ENCODE data around the gene ZMIZ1.

Gene ZMIZ1

GRCh38 chr10:79068562-79069324 lies at the start of gene ZMIZ1:
ZMIZ1 (plus strand) TSS chr10:79068966; CDS start chr10:79201633, 132,667 bp downstream.
- peak; percentile 33 for DNase-seq

DNA sequence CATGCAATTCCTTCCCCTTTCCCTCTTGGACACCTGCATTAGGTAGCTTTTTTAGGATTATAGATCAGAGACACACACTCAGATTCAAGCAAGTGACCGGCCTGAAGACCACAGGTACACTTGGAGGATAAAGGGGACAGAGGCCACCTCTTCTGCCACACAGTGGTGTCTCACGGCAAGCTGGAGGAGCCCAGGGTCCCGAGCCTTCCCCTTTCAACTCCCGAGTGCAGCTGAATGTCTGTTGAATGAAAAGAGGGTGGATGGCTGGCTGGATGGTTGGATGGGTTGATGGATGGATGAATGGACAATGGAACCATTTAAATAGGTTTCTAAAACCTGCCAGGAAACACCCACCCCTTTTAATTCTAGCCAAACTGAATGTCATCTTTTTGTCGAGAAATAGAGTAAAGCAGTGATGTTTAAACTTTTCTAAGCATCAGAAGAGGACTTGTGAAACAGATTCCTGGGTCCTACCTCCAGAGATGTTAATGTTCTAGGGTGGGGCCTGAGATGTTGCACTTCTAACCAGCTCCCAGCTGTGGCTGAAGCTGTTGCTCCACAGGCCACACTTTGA lies 49.2 kb upstream of the ZMIZ1 start:
- no peak for DNase-seq

DNA sequence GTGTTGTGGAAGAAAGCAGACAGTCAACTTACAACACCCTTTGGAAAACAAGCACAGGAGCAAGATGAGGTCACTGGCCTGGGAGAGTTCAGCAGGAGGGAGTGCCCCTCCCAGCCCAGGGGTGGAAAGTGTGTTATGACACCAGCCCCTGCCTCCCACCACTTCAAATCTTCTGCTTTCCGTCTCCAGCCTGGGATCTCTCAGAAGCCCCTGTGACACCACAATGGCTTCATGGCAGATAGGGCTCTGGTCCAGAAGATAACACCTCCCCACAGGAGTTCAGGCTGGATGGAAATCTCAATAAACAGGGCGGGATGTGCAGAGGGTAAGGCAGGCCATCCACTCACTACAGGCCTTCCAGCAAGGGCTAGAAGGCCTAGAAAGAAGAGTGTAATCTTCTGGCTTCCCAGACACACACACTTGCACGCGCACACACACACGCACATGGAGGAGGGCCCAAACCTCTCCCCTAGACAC lies 48.7 kb upstream of the ZMIZ1 start:
- no peak for DNase-seq

- DNase-seq, result no peak
These were observed 48.2 kb upstream of the ZMIZ1 start for GRCh38 chr10:79020605-79021004.

DNA sequence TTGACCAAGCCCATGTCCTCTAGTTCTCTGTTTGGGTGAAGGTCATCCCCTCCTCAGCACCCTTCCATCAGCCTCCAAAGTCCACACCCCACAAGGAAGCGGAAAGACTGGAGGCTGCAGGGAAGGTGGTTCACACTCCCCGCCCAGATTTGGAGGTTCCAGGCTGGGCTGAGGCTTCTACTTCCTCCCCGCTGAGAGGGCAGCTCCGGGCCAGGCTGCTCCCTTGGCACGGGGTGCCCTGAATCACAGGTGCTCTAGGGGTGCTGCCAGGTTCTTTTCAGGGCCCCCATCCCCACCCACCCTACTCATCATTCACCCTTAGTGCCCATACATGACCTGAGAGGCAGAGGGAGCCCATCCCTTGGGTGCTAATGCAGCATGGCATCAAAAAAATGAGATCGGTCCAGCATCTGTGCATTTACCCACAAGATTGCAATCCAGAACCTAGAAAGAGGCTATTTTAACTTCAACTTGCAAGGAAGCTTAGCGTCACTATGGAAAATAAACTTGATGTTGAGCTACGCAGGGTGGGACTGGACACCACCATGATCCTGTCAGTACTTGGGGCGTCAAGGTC lies 47.3 kb upstream of the ZMIZ1 start:
- DNase-seq, result no peak

GRCh38 chr10:79021948-79022499 lies 46.7 kb upstream of the ZMIZ1 start:
- DNase-seq, result no peak

DNA sequence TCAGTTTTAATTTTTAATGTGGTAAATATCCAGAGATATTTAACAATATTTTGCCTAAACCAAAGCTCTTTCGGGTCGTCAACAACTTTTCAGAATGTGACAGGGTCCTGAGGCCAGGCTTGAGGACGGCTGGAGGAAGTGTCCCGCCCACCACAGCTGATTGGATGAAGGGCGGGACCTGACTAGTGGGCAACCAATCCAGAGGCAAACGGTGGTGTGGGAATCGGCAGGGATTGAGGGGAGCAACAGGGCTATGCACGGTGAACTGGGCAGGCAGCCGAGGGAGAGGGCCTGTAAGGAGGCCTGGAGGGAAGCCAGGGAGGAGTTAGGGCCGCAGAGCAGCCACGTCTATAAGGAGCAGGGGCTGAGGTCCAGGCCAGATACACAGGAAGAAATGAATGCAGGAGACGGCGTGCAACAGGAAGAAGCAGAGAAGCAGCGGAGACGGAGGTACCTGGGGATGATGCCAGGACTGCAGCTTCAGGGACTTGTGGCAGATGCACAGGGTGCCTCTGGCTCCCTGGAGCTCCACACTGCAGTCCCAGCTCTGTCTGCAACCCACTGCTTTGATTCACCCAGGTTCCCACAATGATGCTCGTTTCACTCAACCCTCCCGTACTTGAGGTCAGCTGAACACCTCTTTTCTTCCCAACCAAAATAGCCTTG lies 46.1 kb upstream of the ZMIZ1 start:
- DNase-seq, result peak; percentile 31

- no peak for DNase-seq
These were observed 45.3 kb upstream of the ZMIZ1 start for GRCh38 chr10:79023240-79024162.

DNA sequence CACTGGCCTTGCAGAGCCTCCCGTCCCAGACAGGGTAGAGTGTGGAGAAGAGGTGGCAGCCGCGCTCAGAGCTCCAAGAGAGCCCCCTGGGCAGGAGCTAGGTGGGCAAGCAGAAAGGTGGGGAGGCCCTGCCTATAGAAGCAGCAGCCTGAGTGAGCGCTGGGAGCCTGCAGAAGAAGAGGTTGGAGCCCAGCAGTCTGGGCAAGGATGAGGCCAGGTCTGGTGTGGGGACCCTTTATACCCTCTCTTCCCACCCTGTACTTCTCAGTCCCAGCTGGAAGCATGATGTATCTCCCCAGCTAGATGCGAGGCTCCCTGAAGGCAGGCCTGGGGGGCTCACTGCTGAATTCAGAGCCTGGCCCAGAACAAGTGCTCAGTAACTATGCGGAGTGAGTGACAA lies 44.5 kb upstream of the ZMIZ1 start:
- DNase-seq, result no peak

DNA sequence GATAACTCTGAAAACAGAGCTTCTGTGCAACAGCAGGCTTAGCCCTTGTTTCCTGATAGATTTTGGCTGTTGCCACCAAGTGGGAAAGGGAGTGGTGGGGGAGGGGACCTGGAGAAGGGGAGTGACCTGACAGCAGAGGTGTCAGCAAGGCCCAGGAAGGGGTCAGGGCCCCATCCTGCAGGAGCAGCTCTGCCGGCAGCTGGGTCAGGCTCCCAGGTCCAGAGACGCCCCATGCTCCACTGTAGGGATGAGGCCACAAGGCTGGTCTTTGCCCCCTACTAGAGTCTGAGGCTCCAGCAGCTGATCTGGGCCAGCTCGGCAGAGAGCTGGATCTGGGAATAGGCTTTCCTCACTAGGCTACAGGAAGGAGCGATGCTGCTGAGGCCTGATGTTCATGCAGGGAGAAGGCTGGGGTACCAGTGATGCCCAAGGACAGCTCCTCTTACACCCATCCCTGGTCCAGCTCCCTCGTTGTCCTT lies 44.0 kb upstream of the ZMIZ1 start:
- DNase-seq, result no peak

GRCh38 chr10:79025199-79025832 lies 43.5 kb upstream of the ZMIZ1 start:
- no peak for DNase-seq

DNA sequence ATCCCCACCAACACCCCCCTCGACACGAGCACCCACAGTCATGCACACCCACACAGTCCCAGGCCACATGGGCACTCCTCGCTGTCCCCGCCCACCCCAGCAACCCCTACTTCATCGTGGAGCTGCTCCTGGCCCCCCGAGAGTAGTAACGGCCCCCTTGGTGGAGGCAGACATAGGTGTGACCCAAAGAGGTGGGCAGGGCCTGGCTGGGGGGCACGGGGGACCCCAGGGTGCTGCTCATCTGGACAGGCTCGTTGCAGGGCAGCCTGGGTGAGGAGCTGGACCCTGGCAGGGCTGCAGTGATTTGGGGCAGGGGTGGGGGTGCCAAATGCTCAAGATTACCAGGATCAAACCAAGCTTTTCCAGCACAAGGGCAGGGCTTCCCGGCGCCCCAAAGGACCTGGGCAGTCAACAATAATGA lies 42.4 kb upstream of the ZMIZ1 start:
- no peak for DNase-seq

DNA sequence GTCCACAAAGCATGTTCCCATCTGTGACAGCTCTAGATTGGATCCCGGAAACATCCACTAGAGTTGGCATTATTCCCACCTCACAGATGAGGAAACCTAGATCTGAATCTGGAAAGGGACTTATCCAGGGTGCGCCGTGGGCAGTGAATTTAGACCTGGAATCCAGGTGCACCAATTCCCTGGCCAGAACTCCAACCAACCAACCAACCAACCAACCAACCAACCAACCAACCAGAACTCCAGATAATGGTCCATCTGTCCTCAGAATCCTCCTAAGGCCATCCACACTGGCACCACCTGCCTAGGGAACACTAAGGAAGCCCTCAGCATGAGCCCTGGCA lies 42.0 kb upstream of the ZMIZ1 start:
- no peak for DNase-seq

- DNase-seq, result no peak
These were observed 41.4 kb upstream of the ZMIZ1 start for GRCh38 chr10:79027147-79028055.

- DNase-seq, result no peak
These were observed 40.7 kb upstream of the ZMIZ1 start for GRCh38 chr10:79028056-79028430.

GRCh38 chr10:79028451-79029010 lies 40.2 kb upstream of the ZMIZ1 start:
- no peak for DNase-seq

- no peak for DNase-seq
These were observed 39.0 kb upstream of the ZMIZ1 start for GRCh38 chr10:79029478-79030390.

GRCh38 chr10:79030705-79031104 lies 38.1 kb upstream of the ZMIZ1 start:
- DNase-seq, result no peak

GRCh38 chr10:79031723-79032122 lies 37.0 kb upstream of the ZMIZ1 start:
- no peak for DNase-seq

Measured in SHP77 treated with DMSO at 0.1 percent for 48 hours (cell line).